LNCaP clone FGC (cell line): ENCODE measurements around the gene ECHDC1.

Experiments
- DNase-seq: peaks from one replicate; pipeline ENCODE4 v3.0.0-alpha.2; 2011; ENCODE audit warnings: low read depth
- H3K4me3 ChIP-seq: 2 replicates; pipeline ENCODE4 v1.5.1; 2011; ENCODE audit warnings: mild to moderate bottlenecking, low read depth, low read length, control low read depth
- CTCF ChIP-seq: IDR thresholded peaks from 2 replicates; pipeline ENCODE4 v1.5.1; 2012; ENCODE audit warnings: mild to moderate bottlenecking; ENCODE audit not compliant: control insufficient read depth, insufficient read depth; ENCODE audit errors: extremely low read depth

ECHDC1 gene

GRCh38 chr6:127300411-127300810, 43.0 kb downstream of the ECHDC1 start:
- no peak for TF ChIP-seq CTCF
- DNase-seq, result no peak
- no peak overlapping the region for H3K4me3 ChIP-seq

- DNase-seq, result no peak
- H3K4me3 ChIP-seq, result no peak overlapping the region
- no peak for TF ChIP-seq CTCF
These were observed 43.7 kb downstream of the ECHDC1 start for GRCh38 chr6:127299522-127300240.

DNA sequence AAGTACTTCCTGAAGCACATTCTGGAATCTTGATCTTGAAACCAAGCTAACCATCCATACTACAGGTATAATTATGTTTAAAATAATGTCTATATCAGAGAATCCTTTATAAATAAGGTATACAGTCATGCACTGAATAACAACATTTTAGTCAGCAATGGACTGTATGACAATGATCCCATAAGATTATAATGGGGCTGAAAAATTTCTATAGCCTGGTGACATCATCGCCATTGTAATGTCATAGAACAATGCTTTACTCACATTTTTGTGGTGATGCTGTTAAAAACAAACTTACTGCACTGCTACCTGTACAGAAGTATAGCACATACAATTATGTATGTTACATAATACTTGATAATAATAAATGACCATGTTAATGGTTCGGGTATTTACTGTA, 44.9 kb downstream of the ECHDC1 start:
- no peak for TF ChIP-seq CTCF
- no peak overlapping the region for H3K4me3 ChIP-seq
- no peak for DNase-seq

GRCh38 chr6:127297502-127298070, 45.8 kb downstream of the ECHDC1 start:
- no peak for DNase-seq
- no peak for TF ChIP-seq CTCF
- H3K4me3 ChIP-seq, result no peak overlapping the region

GRCh38 chr6:127291495-127291894, 51.9 kb downstream of the ECHDC1 start:
- no peak for DNase-seq
- no peak for TF ChIP-seq CTCF
- H3K4me3 ChIP-seq, result no peak overlapping the region

DNA sequence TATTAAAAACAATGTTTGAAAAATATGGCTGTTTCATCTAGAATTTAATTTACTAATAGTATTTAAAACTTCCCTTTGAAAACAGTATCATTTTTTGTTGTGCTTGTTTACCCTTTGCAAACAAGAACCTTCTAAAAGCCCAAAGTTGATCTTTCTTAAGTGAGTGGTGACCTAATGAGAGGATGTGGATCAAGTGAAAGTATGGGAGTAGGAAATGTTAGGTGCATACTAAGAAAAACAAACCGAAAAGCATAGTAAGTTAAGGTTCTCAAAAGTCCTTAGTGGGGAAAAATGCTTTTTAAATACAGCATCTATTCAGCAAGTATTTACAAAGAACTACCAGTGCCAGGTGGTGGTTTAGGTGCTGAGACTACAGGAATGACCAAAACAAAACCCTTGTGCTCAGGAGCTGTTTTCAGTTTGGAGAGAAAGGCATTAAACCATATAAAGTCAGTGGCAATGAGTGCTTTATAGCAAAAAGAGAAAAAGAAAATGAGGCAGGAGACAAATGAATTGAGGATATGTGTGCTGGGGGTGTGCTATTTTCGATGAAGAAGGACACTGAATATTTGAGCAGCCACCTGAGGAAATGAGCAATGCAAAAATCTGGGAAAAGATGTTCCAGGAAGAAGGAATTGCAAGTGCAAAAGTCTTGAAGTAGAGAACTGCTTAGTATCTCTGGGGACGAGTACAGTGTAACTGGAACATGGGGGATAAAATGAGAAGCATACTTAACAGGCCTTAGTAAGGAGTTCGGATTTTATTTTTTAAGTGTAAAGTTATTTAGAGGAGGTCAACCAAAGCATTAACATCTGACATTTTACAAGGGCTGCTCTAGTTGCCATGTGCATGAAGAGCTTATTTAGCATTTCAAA, 52.8 kb downstream of the ECHDC1 start:
- no peak overlapping the region for H3K4me3 ChIP-seq
- no peak for TF ChIP-seq CTCF
- no peak for DNase-seq
